Measurements from ENCODE around the gene POU2F1.

DNA sequence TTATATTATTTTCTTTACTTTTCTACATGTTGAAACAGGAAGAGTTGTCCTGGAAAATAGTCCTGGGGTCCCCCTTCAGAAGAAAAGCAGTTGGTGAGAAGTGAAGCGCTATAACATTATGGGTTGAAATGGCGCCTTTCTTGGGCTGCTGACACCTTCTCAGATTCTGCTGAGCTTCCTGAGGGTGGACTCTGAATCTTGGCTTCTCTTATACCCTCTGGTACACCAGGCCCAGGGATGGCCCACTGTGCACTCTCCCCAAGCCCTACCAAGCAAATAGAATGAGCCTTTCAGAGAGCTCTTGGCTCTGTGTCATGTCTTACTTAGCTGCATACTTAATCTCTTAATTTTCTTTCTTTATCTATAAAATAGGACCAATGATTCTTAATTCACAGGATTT, 255.4 kb downstream of the POU2F1 start:
- TF ChIP-seq POLR2AphosphoS5 (IDR thresholded peaks at IDR 0.05; ENCODE audit: borderline replicate concordance, low read depth, low read length) (no peak), EZH2 (IDR thresholded peaks at IDR 0.05) (no peak)

All from SK-N-MC (cell line).